KMS-11 (cell line): ENCODE measurements around the gene IGSF5.

ENCODE experiments used
- H2AFZ ChIP-seq: fragments of 200-600 bp; sonication (generic); 2 replicates; pipeline ENCODE4 v1.6.1; 2016; ENCODE audit warnings: antibody characterized with exemption, mixed run types, low read depth
- H3K27ac ChIP-seq: fragments of 200-600 bp; sonication (generic); 2 replicates; pipeline ENCODE4 v1.6.1; 2016; ENCODE audit warnings: mild to moderate bottlenecking, mixed run types
- H3K27me3 ChIP-seq: fragments of 200-600 bp; sonication (generic); 2 replicates; pipeline ENCODE4 v1.6.1; 2017; ENCODE audit warnings: mild to moderate bottlenecking, low read depth, mixed run types, moderate library complexity; ENCODE audit not compliant: insufficient read depth
- H3K36me3 ChIP-seq: fragments of 200-600 bp; sonication (generic); 2 replicates; pipeline ENCODE4 v1.6.1; 2017; ENCODE audit warnings: mild to moderate bottlenecking, mixed run types; ENCODE audit not compliant: insufficient read depth
- H3K4me1 ChIP-seq: fragments of 200-600 bp; sonication (generic); 2 replicates; pipeline ENCODE4 v1.6.1; 2016; ENCODE audit warnings: mild to moderate bottlenecking, low read depth, mixed run types; ENCODE audit not compliant: poor library complexity, severe bottlenecking
- H3K4me2 ChIP-seq: fragments of 200-600 bp; sonication (generic); 2 replicates; pipeline ENCODE4 v1.7.0; 2016; ENCODE audit warnings: mild to moderate bottlenecking, mixed run types
- H3K4me3 ChIP-seq: fragments of 200-600 bp; sonication (generic); IDR thresholded peaks from 2 replicates; pipeline ENCODE4 v1.6.1; 2017; ENCODE audit warnings: low read depth, low read length, mixed read lengths; ENCODE audit not compliant: insufficient read depth
- H3K79me2 ChIP-seq: fragments of 200-600 bp; sonication (generic); 2 replicates; pipeline ENCODE4 v1.6.1; 2016; ENCODE audit warnings: low read depth, mixed run types; ENCODE audit not compliant: insufficient read depth
- H3K9ac ChIP-seq: fragments of 200-600 bp; sonication (generic); 2 replicates; pipeline ENCODE4 v1.6.1; 2016; ENCODE audit warnings: mild to moderate bottlenecking, mixed run types
- H4K20me1 ChIP-seq: fragments of 200-600 bp; sonication (generic); 2 replicates; pipeline ENCODE4 v1.6.1; 2016; ENCODE audit warnings: mild to moderate bottlenecking, mixed run types; ENCODE audit not compliant: insufficient read depth
- CTCF ChIP-seq: fragments of 200-600 bp; sonication (generic); conservative IDR thresholded peaks from 2 replicates; pipeline ENCODE4 v1.6.1; 2017; ENCODE audit warnings: low read depth, mild to moderate bottlenecking, antibody characterized with exemption, low read length, moderate library complexity, mixed read lengths

Gene IGSF5

GRCh38 chr21:39822042-39822441 lies 77.1 kb downstream of the IGSF5 start:
- Histone ChIP-seq H3K4me1 (no peaks in the 10 kb centered on the region), H3K27ac (no peak overlapping the region), H3K79me2 (no peaks in the 10 kb centered on the region), H3K4me3 (no peak overlapping the region), H2AFZ (no peak overlapping the region), H3K9ac (no peak overlapping the region), H3K36me3 (no peaks in the 10 kb centered on the region), H4K20me1 (no peaks in the 10 kb centered on the region), H3K4me2 (no peak overlapping the region), H3K27me3 (no peaks in the 10 kb centered on the region)
- no peak for TF ChIP-seq CTCF

- H3K4me1 ChIP-seq: no peaks in the 10 kb centered on the region
- H3K27me3 ChIP-seq: no peaks in the 10 kb centered on the region
- H3K4me2 ChIP-seq: no peak overlapping the region
- no peak overlapping the region for H2AFZ ChIP-seq
- H3K4me3 ChIP-seq: no peak overlapping the region
- H3K9ac ChIP-seq: no peak overlapping the region
- no peaks in the 10 kb centered on the region for H3K79me2 ChIP-seq
- H4K20me1 ChIP-seq: no peaks in the 10 kb centered on the region
- H3K36me3 ChIP-seq: no peaks in the 10 kb centered on the region
- no peak overlapping the region for H3K27ac ChIP-seq
- TF ChIP-seq CTCF: no peak
Observed at GRCh38 chr21:39825250-39825649, 80.3 kb downstream of the IGSF5 start.

GRCh38 chr21:39834543-39834942 lies 89.6 kb downstream of the IGSF5 start:
- Histone ChIP-seq H3K4me3 (no peak overlapping the region), H3K4me2 (no peak overlapping the region), H2AFZ (no peak overlapping the region), H4K20me1 (no peaks in the 10 kb centered on the region), H3K4me1 (no peaks in the 10 kb centered on the region), H3K27me3 (no peaks in the 10 kb centered on the region), H3K79me2 (no peaks in the 10 kb centered on the region), H3K36me3 (no peaks in the 10 kb centered on the region), H3K27ac (no peak overlapping the region), H3K9ac (no peak overlapping the region)
- no peak for TF ChIP-seq CTCF

GRCh38 chr21:39837861-39838359 lies 92.9 kb downstream of the IGSF5 start:
- no peak overlapping the region for H3K27ac ChIP-seq
- no peaks in the 10 kb centered on the region for H3K4me1 ChIP-seq
- H3K4me2 ChIP-seq: no peak overlapping the region
- H3K36me3 ChIP-seq: no peaks in the 10 kb centered on the region
- no peak for TF ChIP-seq CTCF
- H3K9ac ChIP-seq: no peak overlapping the region
- no peak overlapping the region for H3K4me3 ChIP-seq
- no peak overlapping the region for H2AFZ ChIP-seq
- no peaks in the 10 kb centered on the region for H4K20me1 ChIP-seq
- H3K27me3 ChIP-seq: no peaks in the 10 kb centered on the region
- H3K79me2 ChIP-seq: no peaks in the 10 kb centered on the region
